HG03521 (cell line): Measurements from ENCODE around the gene TRIM22.
"Not testable (repeated sequence)": the region's sequence is repeated elsewhere in the genome, so short reads cannot be mapped to it uniquely, and the experiment has no call there.

Source experiments
- ATAC-seq: cut with Tn5 transposase; IDR thresholded peaks from one replicate; pipeline ENCODE4 v1.9.1; 2021; ENCODE audit warnings: mild to moderate bottlenecking, moderate library complexity; ENCODE audit not compliant: unreplicated experiment

The TRIM22 gene

GRCh38 chr11:5690216-5690615 is 626 bp downstream of the TRIM22 start:
- ATAC-seq, result no peak

GRCh38 chr11:5690736-5691135 is 1.1 kb downstream of the TRIM22 start:
- ATAC-seq, result no peak

GRCh38 chr11:5691238-5691963 is 1.8 kb downstream of the TRIM22 start:
- not testable (repeated sequence) for ATAC-seq

GRCh38 chr11:5691964-5692361 is 2.4 kb downstream of the TRIM22 start:
- ATAC-seq, result no peak

GRCh38 chr11:5694642-5695041 is 5.1 kb downstream of the TRIM22 start:
- ATAC-seq, result no peak

GRCh38 chr11:5695580-5695979 is 6.0 kb downstream of the TRIM22 start:
- ATAC-seq, result no peak

GRCh38 chr11:5696210-5696609 is 6.6 kb downstream of the TRIM22 start:
- no peak for ATAC-seq

- no peak for ATAC-seq
Measured at GRCh38 chr11:5698281-5698680, 8.7 kb downstream of the TRIM22 start.

GRCh38 chr11:5700421-5701054 is 10.9 kb downstream of the TRIM22 start:
- no peak for ATAC-seq

GRCh38 chr11:5701055-5701577 is 11.5 kb downstream of the TRIM22 start:
- ATAC-seq, result no peak

- peak; percentile 69 for ATAC-seq
Measured at GRCh38 chr11:5703741-5704536, 14.3 kb downstream of the TRIM22 start.

GRCh38 chr11:5705688-5706087 is 16.1 kb downstream of the TRIM22 start:
- no peak for ATAC-seq

- no peak for ATAC-seq
Measured at GRCh38 chr11:5712507-5712906, 22.9 kb downstream of the TRIM22 start.

- ATAC-seq, result no peak
Measured at GRCh38 chr11:5713695-5714094, 24.1 kb downstream of the TRIM22 start.

- ATAC-seq, result not testable (repeated sequence)
Measured at GRCh38 chr11:5716518-5716917, 26.9 kb downstream of the TRIM22 start.

- ATAC-seq, result no peak
Measured at GRCh38 chr11:5719703-5720495, 30.3 kb downstream of the TRIM22 start.

- ATAC-seq, result no peak
Measured at GRCh38 chr11:5722622-5723021, 33.0 kb downstream of the TRIM22 start.

GRCh38 chr11:5726351-5726750 is 36.8 kb downstream of the TRIM22 start:
- ATAC-seq, result no peak

- ATAC-seq, result no peak
Measured at GRCh38 chr11:5727691-5728090, 38.1 kb downstream of the TRIM22 start.

- ATAC-seq, result no peak
Measured at GRCh38 chr11:5736396-5736795, 46.8 kb downstream of the TRIM22 start, which contains the start of gene OR56B1. Gene OR56B1 (plus strand): TSS chr11:5736448. CDS start chr11:5736517, 69 bp downstream.

GRCh38 chr11:5737091-5737490 is 47.5 kb downstream of the TRIM22 start:
- no peak for ATAC-seq
